ENCODE data around the gene ATP1A4. TPM values are rescaled to one million over a fixed set of nuclear protein-coding genes. Genes with fewer than 3 reads are reported as not detected.

Gene ATP1A4
- total RNA-seq, 1 donor from 2014 or later, result not detected

- Mint-ChIP-seq H3K36me3 (ENCODE audit: unreplicated experiment) (peaks cover 38% of the 10 kb centered on the region), H3K9me3 (ENCODE audit: unreplicated experiment) (no peaks in the 10 kb centered on the region), H3K4me3 (ENCODE audit: unreplicated experiment) (no peak overlapping the region), H3K4me1 (ENCODE audit: unreplicated experiment) (peaks cover 42% of the 10 kb centered on the region), H3K27ac (ENCODE audit: unreplicated experiment) (peak overlapping the region; percentile 53), H3K27me3 (ENCODE audit: unreplicated experiment) (no peaks in the 10 kb centered on the region)
- no peak for DNase-seq (ENCODE audit: extremely low spot score, unreplicated experiment)
- no peak for TF ChIP-seq CTCF (IDR thresholded peaks at IDR 0.05)
Measured at GRCh38 chr1:160209321-160210046, 58.1 kb downstream of the ATP1A4 start.

- Mint-ChIP-seq H3K36me3 (ENCODE audit: unreplicated experiment) (peaks cover 47% of the 10 kb centered on the region), H3K27ac (ENCODE audit: unreplicated experiment) (peak overlapping the region; percentile 47)
Measured at GRCh38 chr1:160210561-160210960, 59.2 kb downstream of the ATP1A4 start.

GRCh38 chr1:160211046-160211790 lies 59.8 kb downstream of the ATP1A4 start:
- no peak overlapping the region for H3K4me3 Mint-ChIP-seq (ENCODE audit: unreplicated experiment)
- no peaks in the 10 kb centered on the region for H3K9me3 Mint-ChIP-seq (ENCODE audit: unreplicated experiment)
- peak overlapping the region; percentile 44 for H3K27ac Mint-ChIP-seq (ENCODE audit: unreplicated experiment)
- H3K36me3 Mint-ChIP-seq (ENCODE audit: unreplicated experiment), result peaks cover 51% of the 10 kb centered on the region
- TF ChIP-seq CTCF (IDR thresholded peaks at IDR 0.05), result no peak
- no peaks in the 10 kb centered on the region for H3K27me3 Mint-ChIP-seq (ENCODE audit: unreplicated experiment)
- H3K4me1 Mint-ChIP-seq (ENCODE audit: unreplicated experiment), result peaks cover 36% of the 10 kb centered on the region
- no peak for DNase-seq (ENCODE audit: extremely low spot score, unreplicated experiment)

More at GRCh38 chr1:160210561-160210960, 59.2 kb downstream of the ATP1A4 start:
- no peak for DNase-seq (ENCODE audit: extremely low spot score, unreplicated experiment)
- H3K9me3 Mint-ChIP-seq (ENCODE audit: unreplicated experiment), result no peaks in the 10 kb centered on the region
- peaks cover 38% of the 10 kb centered on the region for H3K4me1 Mint-ChIP-seq (ENCODE audit: unreplicated experiment)
- H3K4me3 Mint-ChIP-seq (ENCODE audit: unreplicated experiment), result no peak overlapping the region
- H3K27me3 Mint-ChIP-seq (ENCODE audit: unreplicated experiment), result no peaks in the 10 kb centered on the region
- no peak for TF ChIP-seq CTCF (IDR thresholded peaks at IDR 0.05)

GRCh38 chr1:160214481-160215140 lies 63.2 kb downstream of the ATP1A4 start:
- Mint-ChIP-seq H3K27me3 (ENCODE audit: unreplicated experiment) (no peaks in the 10 kb centered on the region), H3K4me3 (ENCODE audit: unreplicated experiment) (no peak overlapping the region), H3K9me3 (ENCODE audit: unreplicated experiment) (no peaks in the 10 kb centered on the region), H3K27ac (ENCODE audit: unreplicated experiment) (no peak overlapping the region), H3K4me1 (ENCODE audit: unreplicated experiment) (peaks cover 26% of the 10 kb centered on the region), H3K36me3 (ENCODE audit: unreplicated experiment) (peaks cover 56% of the 10 kb centered on the region)
- no peak for TF ChIP-seq CTCF (IDR thresholded peaks at IDR 0.05)
- DNase-seq (ENCODE audit: extremely low spot score, unreplicated experiment), result peak; percentile 42

- Mint-ChIP-seq H3K4me1 (ENCODE audit: unreplicated experiment) (peaks cover 33% of the 10 kb centered on the region), H3K9me3 (ENCODE audit: unreplicated experiment) (no peaks in the 10 kb centered on the region), H3K36me3 (ENCODE audit: unreplicated experiment) (peaks cover 46% of the 10 kb centered on the region), H3K4me3 (ENCODE audit: unreplicated experiment) (no peak overlapping the region), H3K27ac (ENCODE audit: unreplicated experiment) (peak overlapping the region; percentile 9), H3K27me3 (ENCODE audit: unreplicated experiment) (no peaks in the 10 kb centered on the region)
- no peak for TF ChIP-seq CTCF (IDR thresholded peaks at IDR 0.05)
- peak; percentile 13 for DNase-seq (ENCODE audit: extremely low spot score, unreplicated experiment)
Measured at GRCh38 chr1:160216301-160216700, 64.9 kb downstream of the ATP1A4 start.
